ENCODE measurements around the gene SMURF1.
A peak's percentile ranks its signal among the peaks of the same experiment; 100 is the strongest.

Gene SMURF1

GRCh38 chr7:99111591-99111990 is 32.3 kb downstream of the SMURF1 start:
- H3F3A ChIP-seq (ENCODE audit: insufficient read depth, low read length): no peaks in the 10 kb centered on the region
- TF ChIP-seq EZH2 (IDR thresholded peaks at IDR 0.05; ENCODE audit: borderline replicate concordance, low read length): no peak
- TF ChIP-seq CTCF (IDR thresholded peaks at IDR 0.05; ENCODE audit: low read length): no peak
- no peak overlapping the region for H3K27ac ChIP-seq (ENCODE audit: low read depth, low read length, poor library complexity, severe bottlenecking)
- H3K9ac ChIP-seq (ENCODE audit: low read length): no peak overlapping the region
- no peak overlapping the region for H2AFZ ChIP-seq (ENCODE audit: low read length)
- no peak overlapping the region for H3K4me3 ChIP-seq (ENCODE audit: low read depth, low read length, poor library complexity, severe bottlenecking)
- H3K36me3 ChIP-seq (ENCODE audit: insufficient read depth, low read length): no peaks in the 10 kb centered on the region
- H3K9me3 ChIP-seq (ENCODE audit: low read length): peaks cover 1% of the 10 kb centered on the region
- no peaks in the 10 kb centered on the region for H3K27me3 ChIP-seq (ENCODE audit: insufficient read depth, low read length)
- H3K9me2 ChIP-seq (ENCODE audit: low read depth, low read length): no peaks in the 10 kb centered on the region
- peaks cover 39% of the 10 kb centered on the region for H3K4me1 ChIP-seq (ENCODE audit: insufficient read depth, low read length, severe bottlenecking)
- H3K79me2 ChIP-seq (ENCODE audit: insufficient read depth, low read length): peaks cover 63% of the 10 kb centered on the region
- H4K20me1 ChIP-seq (ENCODE audit: insufficient read depth, low read length): no peaks in the 10 kb centered on the region
- no peak overlapping the region for H3K4me2 ChIP-seq (ENCODE audit: low read length)

GRCh38 chr7:99109108-99110051 is 34.5 kb downstream of the SMURF1 start:
- H3K4me2 ChIP-seq (ENCODE audit: low read length): 0 out of 2 replicates have a peak overlapping the region, but pooled peaks have one; percentile 5
- no peaks in the 10 kb centered on the region for H4K20me1 ChIP-seq (ENCODE audit: insufficient read depth, low read length)
- no peaks in the 10 kb centered on the region for H3K9me2 ChIP-seq (ENCODE audit: low read depth, low read length)
- TF ChIP-seq EZH2 (IDR thresholded peaks at IDR 0.05; ENCODE audit: borderline replicate concordance, low read length): no peak
- no peak for TF ChIP-seq CTCF (IDR thresholded peaks at IDR 0.05; ENCODE audit: low read length)
- no peak overlapping the region for H3K27ac ChIP-seq (ENCODE audit: low read depth, low read length, poor library complexity, severe bottlenecking)
- H3K9ac ChIP-seq (ENCODE audit: low read length): no peak overlapping the region
- peaks cover 39% of the 10 kb centered on the region for H3K4me1 ChIP-seq (ENCODE audit: insufficient read depth, low read length, severe bottlenecking)
- no peak overlapping the region for H3K4me3 ChIP-seq (ENCODE audit: low read depth, low read length, poor library complexity, severe bottlenecking)
- H3K9me3 ChIP-seq (ENCODE audit: low read length): no peaks in the 10 kb centered on the region
- no peaks in the 10 kb centered on the region for H3F3A ChIP-seq (ENCODE audit: insufficient read depth, low read length)
- no peak overlapping the region for H2AFZ ChIP-seq (ENCODE audit: low read length)
- no peaks in the 10 kb centered on the region for H3K36me3 ChIP-seq (ENCODE audit: insufficient read depth, low read length)
- peaks cover 48% of the 10 kb centered on the region for H3K79me2 ChIP-seq (ENCODE audit: insufficient read depth, low read length)
- H3K27me3 ChIP-seq (ENCODE audit: insufficient read depth, low read length): no peaks in the 10 kb centered on the region

GRCh38 chr7:99108613-99109012 is 35.3 kb downstream of the SMURF1 start:
- no peak overlapping the region for H3K4me2 ChIP-seq (ENCODE audit: low read length)
- H4K20me1 ChIP-seq (ENCODE audit: insufficient read depth, low read length): no peaks in the 10 kb centered on the region
- H3F3A ChIP-seq (ENCODE audit: insufficient read depth, low read length): no peaks in the 10 kb centered on the region
- H3K79me2 ChIP-seq (ENCODE audit: insufficient read depth, low read length): peaks cover 45% of the 10 kb centered on the region
- H3K9ac ChIP-seq (ENCODE audit: low read length): no peak overlapping the region
- H3K27me3 ChIP-seq (ENCODE audit: insufficient read depth, low read length): no peaks in the 10 kb centered on the region
- no peaks in the 10 kb centered on the region for H3K9me3 ChIP-seq (ENCODE audit: low read length)
- no peak overlapping the region for H3K27ac ChIP-seq (ENCODE audit: low read depth, low read length, poor library complexity, severe bottlenecking)
- no peak overlapping the region for H2AFZ ChIP-seq (ENCODE audit: low read length)
- no peaks in the 10 kb centered on the region for H3K36me3 ChIP-seq (ENCODE audit: insufficient read depth, low read length)
- TF ChIP-seq CTCF (IDR thresholded peaks at IDR 0.05; ENCODE audit: low read length) (no peak), EZH2 (IDR thresholded peaks at IDR 0.05; ENCODE audit: borderline replicate concordance, low read length) (no peak)
- H3K4me1 ChIP-seq (ENCODE audit: insufficient read depth, low read length, severe bottlenecking): peaks cover 39% of the 10 kb centered on the region
- no peak overlapping the region for H3K4me3 ChIP-seq (ENCODE audit: low read depth, low read length, poor library complexity, severe bottlenecking)
- no peaks in the 10 kb centered on the region for H3K9me2 ChIP-seq (ENCODE audit: low read depth, low read length)
